HG02759 (cell line): ENCODE data around the gene FZD4.
"Not testable (repeated sequence)": the region's sequence is repeated elsewhere in the genome, so short reads cannot be mapped to it uniquely, and the experiment has no call there.

Source experiments
- ATAC-seq: cut with Tn5 transposase; IDR thresholded peaks from one replicate; pipeline ENCODE4 v1.9.1; 2021; ENCODE audit warnings: mild to moderate bottlenecking, moderate library complexity; ENCODE audit not compliant: unreplicated experiment

The FZD4 gene

DNA sequence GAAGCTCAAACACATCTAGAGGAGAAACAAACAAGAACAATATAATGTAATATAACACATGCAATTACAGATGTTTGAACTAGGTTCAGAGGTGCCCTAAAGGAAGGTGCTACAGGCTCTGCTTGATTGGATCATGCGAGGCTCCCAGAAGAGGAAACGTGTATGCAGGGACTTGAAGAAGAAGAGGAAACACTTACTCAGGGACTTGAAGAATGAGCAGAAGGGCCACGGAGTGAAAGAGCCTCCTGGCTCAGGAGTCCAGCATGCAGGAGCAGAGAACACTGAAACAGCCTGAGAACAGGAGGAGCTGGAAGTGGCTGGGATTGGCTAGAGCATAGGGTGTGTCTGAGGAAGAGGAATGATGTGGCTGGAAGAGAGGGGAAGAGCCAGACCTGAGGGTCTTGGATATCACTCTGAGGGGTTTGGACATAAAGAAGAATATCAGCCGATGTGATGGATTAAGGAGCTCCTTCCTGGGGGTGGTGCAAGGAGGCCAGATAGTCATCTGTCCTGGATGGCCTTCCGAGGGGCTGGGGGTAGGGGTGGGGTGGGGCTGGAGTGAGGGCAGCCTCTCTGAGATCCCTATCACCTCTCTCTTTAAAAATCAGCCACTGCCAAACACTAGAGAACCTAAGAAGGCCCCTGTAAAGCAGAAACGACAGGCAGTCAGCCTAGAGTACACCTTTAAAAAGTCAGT lies 16.8 kb downstream of the FZD4 start:
- ATAC-seq, result no peak

DNA sequence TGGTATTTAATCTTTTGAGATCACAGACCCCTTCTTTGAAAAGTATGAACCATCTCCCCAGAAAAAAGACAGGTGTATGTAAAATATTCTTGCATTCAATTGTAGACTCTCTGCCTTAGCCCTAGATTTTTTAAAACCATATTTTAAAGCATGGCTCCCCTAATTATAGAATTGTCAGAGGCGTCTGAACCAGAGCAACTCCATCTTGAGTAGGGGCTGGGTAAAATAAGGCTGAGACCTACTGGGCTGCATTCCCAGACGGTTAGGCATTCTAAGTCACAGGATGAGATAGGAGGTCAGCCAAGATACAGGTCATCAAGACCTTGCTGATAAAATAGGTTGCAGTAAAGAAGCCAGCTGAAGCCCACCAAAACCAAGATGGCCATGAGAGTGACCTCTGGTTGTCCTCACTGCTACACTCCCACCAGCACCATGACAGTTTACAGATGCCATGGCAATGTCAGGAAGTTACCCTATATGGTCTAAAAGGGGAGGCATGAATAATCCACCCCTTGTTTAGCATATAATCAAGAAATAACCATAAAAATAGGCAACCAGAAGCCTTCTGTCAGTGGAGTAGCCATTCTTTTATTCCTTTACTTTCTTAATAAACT lies 17.9 kb downstream of the FZD4 start:
- ATAC-seq, result not testable (repeated sequence)

DNA sequence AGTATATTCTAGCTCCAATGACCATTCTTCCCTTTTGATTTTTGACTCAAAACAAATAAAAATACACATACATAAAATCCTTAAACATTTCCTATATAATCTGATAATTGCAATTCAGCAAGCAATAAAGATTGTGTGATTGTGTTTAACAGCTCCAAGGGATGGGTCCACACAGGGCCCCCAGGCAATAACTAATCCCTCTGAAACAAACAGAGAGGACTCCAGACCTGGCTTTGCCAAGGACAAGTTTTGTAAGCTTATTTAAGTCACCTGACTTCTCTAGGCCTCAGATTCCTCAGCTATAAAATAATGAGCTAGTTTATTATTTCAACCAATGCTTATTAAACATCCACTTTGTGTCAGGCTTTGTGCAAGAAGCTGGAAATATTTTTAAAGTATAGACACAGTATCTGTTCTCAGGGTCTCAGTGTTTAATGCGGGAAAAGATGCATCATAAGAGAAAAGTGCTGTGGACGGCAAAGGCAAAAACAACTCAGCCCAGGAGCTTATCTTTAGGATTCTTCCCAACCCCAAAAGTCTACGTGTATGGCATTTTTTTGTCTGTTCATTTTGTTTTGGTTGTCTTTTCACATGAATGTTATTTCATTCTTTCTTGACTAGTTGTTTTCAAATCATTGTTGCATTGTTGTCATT lies 20.1 kb downstream of the FZD4 start:
- no peak for ATAC-seq

DNA sequence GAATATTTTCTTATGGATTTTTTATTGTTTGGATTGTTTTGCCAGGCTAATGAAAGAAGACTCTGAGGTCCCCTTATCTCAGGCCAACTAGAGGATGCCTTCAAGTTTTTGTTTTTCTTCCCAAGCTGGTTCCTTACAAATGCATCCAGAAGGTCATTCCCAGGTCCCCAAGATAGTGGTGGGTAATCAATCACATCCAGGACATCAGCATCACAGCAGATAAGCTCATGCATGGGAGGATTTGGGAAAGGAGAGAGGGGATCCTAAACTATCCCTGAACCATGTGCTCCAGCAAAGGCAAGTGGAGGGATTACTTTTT lies 20.7 kb downstream of the FZD4 start:
- no peak for ATAC-seq

DNA sequence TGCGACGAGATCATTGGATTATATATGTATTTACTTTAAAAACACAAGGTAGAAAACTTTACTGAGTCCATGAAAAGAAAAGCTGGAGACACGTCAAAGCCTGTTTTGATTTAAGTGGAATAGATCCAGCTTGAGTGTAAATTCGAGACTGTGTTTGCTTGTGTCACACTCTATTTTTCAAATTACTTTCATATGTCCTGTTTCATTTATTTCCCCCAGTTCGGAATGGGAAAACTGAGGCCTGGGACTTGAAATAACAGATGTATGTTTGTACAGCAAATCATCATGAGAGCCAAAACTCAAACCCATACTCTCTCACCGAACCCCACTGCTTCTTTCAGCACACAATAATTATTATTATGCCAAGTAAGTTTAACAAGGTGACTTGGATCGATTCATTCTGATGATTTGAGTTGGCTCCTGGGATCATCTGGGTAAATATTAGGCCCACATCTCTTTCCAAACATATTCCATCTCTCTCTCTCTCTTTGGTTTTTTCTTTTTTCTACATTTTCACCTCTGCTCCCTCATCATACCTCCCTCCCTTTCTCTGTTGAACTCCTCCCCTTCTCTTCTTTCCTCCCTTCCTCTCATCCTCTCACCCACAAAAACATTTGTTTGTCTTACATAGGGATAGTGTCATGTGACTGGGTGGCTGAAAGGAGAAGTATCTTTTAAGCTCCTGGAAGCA lies 21.2 kb downstream of the FZD4 start:
- ATAC-seq, result no peak

DNA sequence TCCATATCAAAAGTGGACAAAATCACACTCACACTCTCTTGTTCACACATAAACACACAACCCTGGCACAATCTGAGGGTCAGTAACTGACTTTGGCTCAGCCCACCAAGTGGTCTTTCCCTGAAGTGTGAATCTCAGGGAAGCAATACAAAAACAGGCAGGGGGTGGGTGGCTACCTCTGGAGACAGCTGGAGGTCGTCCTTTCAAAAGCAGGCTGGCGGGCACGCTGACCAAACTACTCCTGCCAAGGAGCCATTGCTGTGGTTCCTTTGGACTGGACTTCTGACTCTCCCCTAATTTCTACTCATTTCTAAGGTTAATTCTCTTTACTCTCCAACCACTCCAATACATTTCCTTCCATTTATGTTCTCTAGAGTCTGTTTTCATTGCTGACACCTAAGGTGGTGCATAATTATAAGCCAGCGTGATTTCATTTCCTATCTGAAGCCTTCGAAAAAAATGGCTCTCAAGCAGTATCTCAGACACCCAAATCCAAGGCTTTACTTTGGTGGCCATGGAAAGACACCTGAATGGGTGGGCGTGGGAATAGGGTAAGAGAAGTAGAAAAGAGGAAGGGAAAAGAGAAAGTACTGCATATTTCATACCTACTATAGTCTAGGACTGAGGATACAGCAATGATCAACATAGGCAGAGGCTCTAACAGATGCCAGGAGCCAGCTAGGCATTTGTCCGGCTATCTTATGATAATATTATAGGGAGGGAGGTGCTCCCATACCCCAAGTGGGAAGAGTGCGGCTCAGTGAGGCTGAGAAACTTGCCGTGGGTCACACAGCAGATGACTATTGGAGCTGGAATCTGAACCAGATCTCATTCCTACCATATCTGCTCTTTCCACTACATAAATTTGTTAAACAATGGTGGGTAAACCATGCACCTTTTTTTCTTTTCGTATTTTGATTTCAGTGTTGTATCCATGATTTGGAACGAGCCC lies 22.0 kb downstream of the FZD4 start:
- no peak for ATAC-seq

DNA sequence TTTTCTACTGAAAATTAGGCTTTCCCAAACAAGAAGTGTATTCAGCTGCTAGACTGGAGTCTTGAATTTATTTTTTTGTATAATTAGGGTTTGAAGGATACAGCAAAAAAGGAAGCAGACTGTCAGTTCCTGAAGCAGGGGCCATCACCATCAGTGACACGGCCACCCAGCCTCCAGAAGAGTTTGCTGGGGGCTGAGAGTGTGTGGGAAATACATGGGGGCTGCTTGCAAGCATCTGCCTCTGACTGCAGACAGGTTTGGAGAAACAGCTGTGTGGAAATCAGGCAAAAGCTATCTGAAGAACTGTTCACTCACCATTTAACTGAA lies 23.0 kb downstream of the FZD4 start:
- no peak for ATAC-seq

DNA sequence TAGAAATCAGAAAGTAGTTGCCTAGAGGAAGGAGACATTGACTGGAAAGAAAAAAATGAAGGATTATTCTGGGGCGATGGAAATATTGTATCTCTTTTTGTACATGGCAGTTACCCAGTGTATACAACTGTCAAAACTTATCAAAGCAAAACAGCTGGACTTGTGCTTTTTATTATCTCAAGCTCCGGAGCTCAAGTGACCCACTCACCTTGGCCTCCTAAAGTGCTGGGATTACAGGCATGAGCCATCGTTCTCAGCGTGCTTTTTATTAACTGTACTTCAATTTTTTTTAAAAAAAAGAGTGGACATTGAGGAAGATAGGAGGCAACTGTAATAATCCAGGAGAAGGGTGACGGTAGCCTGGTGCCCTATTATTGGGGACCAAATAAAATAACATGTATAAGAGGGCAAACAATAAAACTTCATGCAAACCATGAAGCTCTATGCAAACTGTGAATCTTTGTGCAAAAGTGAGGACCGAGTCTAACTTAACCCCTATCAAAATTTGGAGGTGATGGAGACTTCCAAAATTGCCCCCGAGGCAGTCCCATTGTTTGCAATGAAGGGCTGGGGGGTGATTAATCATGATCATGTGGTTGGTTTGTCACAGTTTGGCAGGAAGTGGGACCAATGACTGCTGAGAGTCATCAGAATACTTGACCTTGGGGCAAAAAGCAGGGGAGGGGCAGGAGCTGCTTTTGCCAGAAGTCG lies 23.5 kb downstream of the FZD4 start:
- no peak for ATAC-seq

DNA sequence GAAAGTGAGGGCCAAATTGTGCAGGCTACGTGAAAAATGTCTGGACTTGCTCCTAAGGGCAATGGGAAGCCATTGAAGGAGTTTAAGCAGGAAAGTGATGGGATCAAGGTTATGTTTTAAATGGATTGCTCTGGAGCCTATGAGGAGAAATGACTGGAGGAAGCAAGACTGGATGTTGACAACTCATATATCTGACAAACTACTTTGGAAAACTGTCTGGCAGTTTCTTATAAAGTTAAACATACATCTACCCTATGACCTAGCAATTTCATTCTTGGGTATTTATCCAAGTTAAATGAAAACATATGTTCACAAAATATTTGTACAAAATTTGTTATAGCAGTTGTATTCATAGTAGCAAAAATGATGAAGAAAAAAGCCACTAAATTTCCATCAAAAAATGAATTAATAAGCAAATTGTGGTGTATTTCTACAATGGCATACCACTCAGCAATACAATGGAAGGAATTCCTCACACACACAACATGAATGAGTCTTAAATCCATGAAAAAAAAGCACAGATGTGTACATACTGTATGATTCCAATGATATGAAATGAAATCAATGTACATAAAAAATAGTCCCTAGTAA lies 24.1 kb downstream of the FZD4 start:
- no peak for ATAC-seq

DNA sequence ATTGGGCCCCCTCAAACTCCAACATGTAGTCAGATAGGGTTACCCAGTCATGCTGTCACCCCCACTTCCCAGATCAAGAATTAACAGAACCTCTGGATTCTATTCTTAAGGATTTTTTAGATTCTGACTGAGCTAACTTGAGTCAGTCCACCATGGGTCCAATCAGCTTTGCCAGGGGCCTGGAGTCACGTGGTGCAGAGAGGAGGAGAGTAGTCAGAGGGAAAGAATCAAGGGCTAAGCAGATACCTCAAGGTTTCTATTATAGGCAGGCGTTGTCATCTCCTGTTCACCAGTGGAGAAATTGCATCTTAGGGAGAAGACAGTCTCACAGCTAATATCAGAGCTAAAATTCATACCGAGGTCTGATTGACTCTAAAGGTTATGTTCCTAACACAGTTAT lies 28.2 kb downstream of the FZD4 start:
- no peak for ATAC-seq

DNA sequence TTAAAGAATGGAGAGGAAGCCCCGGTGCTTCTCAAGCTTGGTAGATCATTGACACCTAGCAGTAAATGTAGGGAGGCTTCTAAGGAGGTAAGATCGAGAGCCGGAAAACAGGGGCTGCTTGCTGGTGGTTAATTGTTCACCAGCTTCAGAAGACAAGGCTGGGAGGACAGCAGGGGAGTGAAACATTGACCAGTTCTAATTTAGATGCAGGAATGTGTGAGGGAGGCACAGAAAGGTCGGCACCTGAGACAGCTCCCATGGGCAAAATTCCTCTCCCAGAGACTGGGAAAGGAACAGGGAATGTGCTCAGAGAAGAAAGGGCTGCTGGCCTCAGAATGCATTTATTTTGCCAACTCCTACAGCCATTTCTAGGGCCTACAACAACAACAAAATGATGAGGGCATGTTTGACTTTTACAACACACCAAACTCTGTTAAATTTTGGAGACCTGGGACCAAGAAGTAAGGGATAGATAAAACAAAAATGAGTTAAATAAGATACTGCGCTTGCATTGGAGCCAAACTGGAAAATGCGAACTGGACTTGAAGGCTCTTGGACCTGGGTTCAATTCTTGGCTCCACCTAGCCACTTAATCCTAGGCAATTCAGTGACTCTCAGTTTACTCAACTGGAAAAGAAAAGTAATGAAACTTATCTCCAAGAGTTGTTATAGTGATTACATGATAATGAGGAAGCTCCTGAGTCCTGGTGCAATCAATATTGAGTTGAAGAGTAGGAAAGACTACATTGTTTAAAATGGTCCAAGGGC lies 31.0 kb downstream of the FZD4 start:
- no peak for ATAC-seq

DNA sequence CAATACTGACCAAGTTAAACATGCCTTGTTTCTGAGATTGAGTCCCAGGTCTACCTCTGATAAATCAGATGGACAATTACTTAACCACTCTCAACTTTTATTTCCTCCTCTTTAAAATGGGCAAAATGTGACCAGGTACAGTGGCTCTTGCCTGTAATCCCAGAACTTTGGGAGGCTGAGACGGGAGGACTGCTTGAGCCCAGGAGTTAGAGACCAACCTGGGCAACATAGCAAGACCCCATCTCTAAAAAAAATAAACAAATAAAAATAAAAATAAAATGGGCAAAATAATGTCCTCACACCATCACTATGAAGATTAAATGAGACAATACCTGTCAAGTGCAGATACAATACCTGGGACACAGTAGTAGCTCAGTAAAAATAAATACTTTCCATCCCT lies 33.0 kb downstream of the FZD4 start:
- ATAC-seq, result no peak

DNA sequence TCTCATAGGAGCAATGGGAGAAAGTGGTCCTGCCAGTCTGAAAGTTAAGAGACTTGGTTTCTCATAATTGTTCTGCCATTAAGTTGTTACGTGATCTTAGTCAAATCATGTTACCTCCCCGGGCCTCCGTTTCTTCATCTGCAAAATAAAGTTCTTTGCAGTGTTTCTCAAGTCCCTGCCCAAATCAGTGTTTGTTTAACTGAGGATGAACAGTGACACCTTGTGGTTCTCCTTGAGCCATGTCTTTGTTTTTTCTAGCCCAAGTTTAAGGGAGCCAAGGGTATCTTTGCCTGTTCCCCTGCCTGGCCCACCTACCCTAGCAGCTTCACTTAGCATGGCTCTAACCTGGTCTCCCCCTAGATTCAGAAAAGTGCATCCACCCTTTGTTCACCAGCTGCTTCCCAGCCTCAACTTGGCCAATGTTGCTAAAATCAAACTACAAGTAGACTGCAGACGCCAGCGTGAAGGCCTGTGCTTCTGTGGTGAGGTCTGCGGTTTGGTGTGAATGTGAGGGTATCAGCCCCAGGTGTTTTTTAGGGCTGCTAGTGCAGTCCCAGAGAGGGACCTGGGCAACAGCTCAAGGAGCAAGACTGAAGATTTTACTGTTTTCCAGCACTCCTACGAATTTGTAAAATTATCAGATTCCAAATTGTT lies 35.5 kb downstream of the FZD4 start:
- ATAC-seq, result no peak

DNA sequence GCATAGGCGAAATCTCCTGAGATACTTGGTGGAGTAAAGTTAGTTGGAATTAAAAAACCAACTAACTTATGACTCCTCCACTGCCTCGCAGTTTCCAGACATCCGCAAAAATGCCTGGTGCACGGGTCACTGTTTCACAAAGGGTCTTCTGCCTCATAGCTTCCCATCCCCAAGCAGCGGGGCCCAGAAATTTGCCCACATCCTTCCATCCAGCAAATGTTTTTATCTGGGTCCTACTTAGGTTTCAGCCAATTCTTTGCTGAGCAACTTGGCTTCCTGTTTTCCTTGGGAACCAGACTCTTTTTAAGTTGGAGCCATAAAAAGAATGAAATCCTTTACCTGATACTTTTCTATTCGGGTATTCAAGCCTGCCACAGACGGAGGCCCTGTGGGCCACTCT lies 36.2 kb downstream of the FZD4 start:
- no peak for ATAC-seq

DNA sequence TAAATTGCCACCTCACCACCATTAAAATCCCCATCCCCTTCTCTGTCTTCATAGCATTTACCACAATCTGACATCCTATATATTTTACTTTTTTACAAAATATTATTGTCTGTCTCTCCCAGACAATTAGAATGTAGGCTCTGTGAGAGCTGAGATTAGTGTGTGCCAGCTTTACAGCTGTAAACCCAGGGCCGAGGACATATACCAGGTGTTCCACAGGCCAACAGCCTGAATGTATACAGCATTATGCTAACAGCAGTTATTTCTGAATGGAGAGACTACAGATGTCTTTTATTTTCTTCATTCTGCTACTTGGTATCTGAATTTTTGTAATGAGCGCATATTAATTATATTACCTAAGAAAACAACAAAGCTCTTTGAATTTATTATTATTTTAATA lies 36.7 kb downstream of the FZD4 start:
- no peak for ATAC-seq

DNA sequence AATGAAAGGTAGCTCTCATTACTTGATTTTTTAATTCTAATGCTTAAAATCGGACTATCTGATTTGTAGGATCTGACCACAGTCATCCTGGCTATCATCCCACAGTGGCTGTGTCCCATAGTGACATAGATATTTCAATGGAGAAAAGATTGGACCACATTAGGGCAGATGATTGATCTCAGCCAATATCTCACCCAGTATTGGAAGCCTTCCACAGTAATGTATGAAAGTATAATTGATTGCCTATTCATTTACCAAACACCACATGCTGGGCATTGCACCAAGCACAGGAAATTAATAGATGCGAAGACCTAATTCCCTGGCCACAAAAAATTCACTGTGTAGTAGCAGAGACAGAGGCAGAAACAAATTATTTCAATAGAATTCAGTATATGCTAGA lies 37.6 kb downstream of the FZD4 start:
- ATAC-seq, result no peak

DNA sequence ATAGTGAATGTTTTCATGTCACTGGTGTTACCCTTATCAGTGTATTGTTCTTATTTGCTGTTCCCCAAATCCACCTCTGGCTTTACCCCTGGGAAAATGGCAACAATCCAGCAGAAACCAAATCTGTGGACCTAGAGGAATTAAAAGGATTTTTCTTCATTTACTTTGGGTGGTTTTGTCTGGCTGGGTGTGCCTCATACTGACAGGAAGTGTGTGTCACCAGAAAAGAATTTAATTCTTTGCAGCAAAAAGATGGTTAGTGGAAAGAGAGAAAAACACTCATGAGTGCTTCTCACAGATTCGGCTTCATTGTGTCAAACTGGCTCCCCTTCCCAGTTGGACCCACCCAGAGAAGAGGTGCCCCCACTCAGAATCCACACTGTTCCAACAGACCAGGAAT lies 38.9 kb downstream of the FZD4 start:
- no peak for ATAC-seq

DNA sequence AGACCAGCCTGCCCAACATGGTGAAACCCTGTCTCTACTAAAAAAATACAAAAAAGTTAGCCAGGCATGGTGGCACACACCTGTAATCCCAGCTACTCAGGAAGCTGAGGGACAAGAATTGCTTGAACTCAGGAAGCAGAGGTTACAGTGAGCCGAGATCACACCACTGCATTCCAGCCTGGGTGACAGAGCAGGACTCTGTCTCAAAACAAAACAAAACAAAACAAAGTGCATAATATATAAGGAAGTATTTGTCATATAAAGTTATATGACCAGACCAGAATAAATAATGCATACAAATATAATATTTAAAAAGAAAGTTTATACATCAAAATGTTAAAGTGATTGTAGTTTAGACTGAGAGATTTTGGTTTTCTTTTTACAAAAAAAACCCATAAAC lies 39.3 kb downstream of the FZD4 start:
- not testable (repeated sequence) for ATAC-seq
